Measurements from ENCODE around the gene FGF18.
A peak's percentile ranks its signal among the peaks of the same experiment; 100 is the strongest.
"Not testable (repeated sequence)": the region's sequence is repeated elsewhere in the genome, so short reads cannot be mapped to it uniquely, and the experiment has no call there.

FGF18 gene

DNA sequence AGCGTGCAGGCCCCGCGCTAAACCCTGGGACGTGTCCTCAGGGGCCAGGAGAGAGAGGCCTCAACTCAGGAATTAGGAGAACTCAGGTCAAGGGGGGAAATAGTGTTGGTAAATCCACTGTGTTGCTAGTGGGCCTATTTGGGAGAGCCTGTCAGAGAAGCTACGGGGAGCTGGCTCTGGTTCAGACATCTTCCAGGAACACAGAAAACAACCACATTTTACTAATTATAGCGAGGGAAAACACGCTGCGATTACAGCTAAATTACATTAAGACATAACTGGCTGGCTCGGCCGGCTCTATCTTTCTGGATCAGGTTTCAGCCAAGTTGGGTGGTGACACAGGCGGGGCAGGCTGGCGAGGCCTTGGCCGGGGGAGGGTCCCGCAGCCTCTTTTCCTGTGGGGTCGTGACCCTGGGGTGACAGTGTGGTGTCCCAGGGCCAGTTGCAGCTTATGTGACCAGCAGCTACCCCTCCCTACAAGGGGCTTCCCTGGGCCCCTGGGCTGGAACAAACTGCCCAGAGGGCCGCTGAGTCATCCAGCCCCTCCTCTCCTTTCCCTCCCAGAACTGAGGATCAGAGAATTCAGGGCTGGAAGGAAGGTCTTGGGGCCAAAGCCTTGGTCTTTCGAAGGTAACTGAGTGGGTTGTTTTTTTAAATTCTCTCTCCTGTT lies 75.1 kb downstream of the FGF18 start:
- no peak overlapping the region for H3K4me3 ChIP-seq (ENCODE audit: control insufficient read depth, low read depth, low read length)
- peak; percentile 66 for DNase-seq (ENCODE audit: low read depth)

DNA sequence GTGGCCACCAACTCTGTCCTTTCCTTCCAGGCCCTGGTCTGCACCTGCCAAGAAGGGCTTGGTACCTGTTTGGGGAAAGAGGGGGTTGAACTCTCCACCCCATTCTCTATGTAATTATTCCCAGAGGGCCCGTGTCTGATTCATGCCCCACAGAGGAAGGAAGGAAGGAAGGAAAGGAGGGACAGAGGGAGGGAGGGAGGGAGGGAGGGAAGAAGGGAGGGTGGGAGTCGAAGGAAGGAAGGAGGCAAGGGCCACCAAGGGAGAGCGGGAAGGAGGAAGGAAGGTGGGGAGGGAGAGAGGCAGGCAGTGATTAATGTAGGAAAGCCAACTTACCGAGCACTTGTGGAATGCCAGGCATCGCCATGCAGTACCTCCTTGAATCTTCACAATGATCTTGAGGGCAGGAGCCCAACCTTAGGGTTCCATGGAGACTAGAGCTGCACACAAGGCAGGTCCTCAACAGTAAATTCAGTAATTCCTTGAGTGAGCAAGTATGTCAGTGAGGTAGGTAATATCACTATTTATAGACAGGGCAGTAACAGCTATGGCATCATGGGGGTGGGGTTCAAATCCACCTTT lies 75.8 kb downstream of the FGF18 start:
- no peak for DNase-seq (ENCODE audit: low read depth)
- no peak overlapping the region for H3K4me3 ChIP-seq (ENCODE audit: control insufficient read depth, low read depth, low read length)
- TF ChIP-seq CTCF (IDR thresholded peaks at IDR 0.05; ENCODE audit: control insufficient read depth, insufficient read depth, low read depth, low read length, missing control alignments), result no peak

More for the DNA sequence above, 75.1 kb downstream of the FGF18 start:
- no peak for TF ChIP-seq CTCF (IDR thresholded peaks at IDR 0.05; ENCODE audit: control insufficient read depth, insufficient read depth, low read depth, low read length, missing control alignments)

DNA sequence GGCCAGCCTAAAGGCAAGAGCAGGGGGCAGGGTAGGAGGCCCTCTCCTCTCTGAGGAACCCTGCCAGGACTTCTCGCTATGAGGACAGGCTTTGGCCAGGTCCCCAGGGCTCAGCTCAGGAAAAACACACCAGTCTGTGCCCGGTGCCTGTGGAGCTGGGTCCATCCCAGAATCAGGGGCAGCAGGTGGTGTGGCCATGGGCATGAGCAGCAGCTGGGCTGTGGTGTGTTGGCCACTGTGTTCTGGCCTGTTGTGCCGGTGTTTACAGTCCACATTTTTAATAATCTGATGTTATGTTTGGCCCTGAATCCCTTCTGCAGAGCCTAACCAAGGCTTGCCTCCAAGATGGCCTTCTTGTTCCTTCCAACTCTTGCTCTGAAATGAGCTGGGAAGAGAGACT lies 77.0 kb downstream of the FGF18 start:
- H3K4me3 ChIP-seq (ENCODE audit: control insufficient read depth, low read depth, low read length), result no peak overlapping the region
- DNase-seq (ENCODE audit: low read depth), result no peak

GRCh38 chr5:171497494-171497893 lies 78.0 kb downstream of the FGF18 start:
- not testable (repeated sequence) for DNase-seq (ENCODE audit: low read depth); H3K4me3 ChIP-seq (ENCODE audit: control insufficient read depth, low read depth, low read length)

More for the DNA sequence above, 77.0 kb downstream of the FGF18 start:
- TF ChIP-seq CTCF (IDR thresholded peaks at IDR 0.05; ENCODE audit: control insufficient read depth, insufficient read depth, low read depth, low read length, missing control alignments), result no peak

- no peak for DNase-seq (ENCODE audit: low read depth)
- no peak for TF ChIP-seq CTCF (IDR thresholded peaks at IDR 0.05; ENCODE audit: control insufficient read depth, insufficient read depth, low read depth, low read length, missing control alignments)
- H3K4me3 ChIP-seq (ENCODE audit: control insufficient read depth, low read depth, low read length), result no peak overlapping the region
These were observed 78.7 kb downstream of the FGF18 start for GRCh38 chr5:171498166-171498565.

- DNase-seq (ENCODE audit: low read depth), result no peak
- H3K4me3 ChIP-seq (ENCODE audit: control insufficient read depth, low read depth, low read length), result no peak overlapping the region
- TF ChIP-seq CTCF (IDR thresholded peaks at IDR 0.05; ENCODE audit: control insufficient read depth, insufficient read depth, low read depth, low read length, missing control alignments), result no peak
These were observed 80.2 kb downstream of the FGF18 start for GRCh38 chr5:171499611-171500010.

DNA sequence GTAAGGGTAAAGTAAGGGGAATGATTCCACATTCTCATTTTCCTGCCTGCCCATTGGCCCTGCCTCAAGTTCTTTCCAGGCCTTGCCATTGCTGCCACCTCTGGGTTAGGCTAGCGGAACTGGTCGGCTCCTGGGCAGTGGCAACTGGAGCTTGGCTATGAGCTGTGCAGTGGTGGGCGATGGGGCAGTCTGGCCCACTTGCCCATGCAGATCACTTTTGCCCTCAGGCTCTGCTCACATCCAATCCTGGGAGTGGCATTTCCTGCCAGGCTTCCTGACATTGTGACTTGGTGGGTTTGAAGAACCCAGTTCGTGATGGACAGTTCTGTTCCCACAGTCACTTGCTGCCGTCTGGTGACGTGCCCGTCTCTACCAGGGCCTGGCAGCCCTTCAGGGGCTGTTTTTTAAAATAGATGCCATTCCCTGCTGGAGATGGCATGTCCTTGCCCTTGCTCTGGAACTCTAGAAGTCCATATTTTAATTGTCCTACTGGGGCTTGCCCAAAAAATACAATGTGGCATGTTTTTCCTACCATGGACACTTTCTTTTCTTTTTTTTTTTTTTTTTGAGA lies 86.1 kb downstream of the FGF18 start:
- TF ChIP-seq CTCF (IDR thresholded peaks at IDR 0.05; ENCODE audit: control insufficient read depth, insufficient read depth, low read depth, low read length, missing control alignments), result no peak
- DNase-seq (ENCODE audit: low read depth), result no peak

More for the DNA sequence above, 86.1 kb downstream of the FGF18 start:
- H3K4me3 ChIP-seq (ENCODE audit: control insufficient read depth, low read depth, low read length), result no peak overlapping the region
